Neural crest cell (in vitro differentiated cells): ENCODE results near the gene OSM. TPM values are rescaled to one million over a fixed set of nuclear protein-coding genes. Genes with fewer than 3 reads are reported as not detected.

Experiments used
- DNase-seq: peaks from one replicate; pipeline ENCODE4 v3.0.0; 2021; ENCODE audit warnings: low read depth, mixed read lengths, low spot score
- H3K27ac Mint-ChIP-seq: one replicate; pipeline ENCODE4 v1.8.0; 2021; ENCODE audit warnings: mild to moderate bottlenecking, mixed read lengths; ENCODE audit not compliant: unreplicated experiment
- H3K27me3 Mint-ChIP-seq: 2 replicates; pipeline ENCODE4 v1.8.0; 2021; ENCODE audit warnings: low read depth, mild to moderate bottlenecking, mixed read lengths
- H3K36me3 Mint-ChIP-seq: 2 replicates; pipeline ENCODE4 v1.8.0; 2021; ENCODE audit warnings: low read depth, mild to moderate bottlenecking, mixed read lengths
- H3K4me1 Mint-ChIP-seq: 2 replicates; pipeline ENCODE4 v1.8.0; 2021; ENCODE audit warnings: mixed read lengths
- H3K4me3 Mint-ChIP-seq: one replicate; pipeline ENCODE4 v1.8.0; 2021; ENCODE audit warnings: mild to moderate bottlenecking, mixed read lengths
- H3K9me3 Mint-ChIP-seq: 2 replicates; pipeline ENCODE4 v1.8.0; 2021; ENCODE audit warnings: mixed read lengths
- CTCF ChIP-seq: fragments of 200-600 bp; sonication (generic); conservative IDR thresholded peaks from 2 replicates; pipeline ENCODE4 v1.5.0; 2021; ENCODE audit warnings: antibody characterized with exemption, mild to moderate bottlenecking
- total RNA-seq: library from RNA; stranded (reverse); gene quantifications from 2 replicates; pipeline ENCODE4 v1.2.1, GENCODE V29; 2021

Gene OSM
- total RNA-seq, 1 donor from 2014 or later: not detected

GRCh38 chr22:30296324-30296723, 29.7 kb upstream of the OSM start:
- Mint-ChIP-seq H3K4me3 (no peak overlapping the region), H3K9me3 (no peaks in the 10 kb centered on the region), H3K27ac (no peak overlapping the region), H3K36me3 (no peaks in the 10 kb centered on the region), H3K4me1 (no peaks in the 10 kb centered on the region), H3K27me3 (no peaks in the 10 kb centered on the region)
- DNase-seq: no peak
- TF ChIP-seq CTCF: no peak

- no peak for DNase-seq
- no peak for TF ChIP-seq CTCF
- Mint-ChIP-seq H3K27me3 (no peaks in the 10 kb centered on the region), H3K36me3 (no peaks in the 10 kb centered on the region), H3K27ac (no peak overlapping the region), H3K9me3 (no peaks in the 10 kb centered on the region), H3K4me1 (no peaks in the 10 kb centered on the region), H3K4me3 (no peak overlapping the region)
These were observed 28.9 kb upstream of the OSM start for GRCh38 chr22:30295576-30295975.

- TF ChIP-seq CTCF: no peak
- Mint-ChIP-seq H3K27me3 (no peaks in the 10 kb centered on the region), H3K4me1 (peaks cover 4% of the 10 kb centered on the region), H3K36me3 (no peaks in the 10 kb centered on the region), H3K9me3 (no peaks in the 10 kb centered on the region), H3K4me3 (no peak overlapping the region), H3K27ac (no peak overlapping the region)
- DNase-seq: no peak
These were observed 28.2 kb upstream of the OSM start for GRCh38 chr22:30294830-30295229.

- H3K27me3 Mint-ChIP-seq: no peaks in the 10 kb centered on the region
- no peak for TF ChIP-seq CTCF
- H3K4me1 Mint-ChIP-seq: peaks cover 6% of the 10 kb centered on the region
- DNase-seq: no peak
- no peaks in the 10 kb centered on the region for H3K9me3 Mint-ChIP-seq
- H3K36me3 Mint-ChIP-seq: no peaks in the 10 kb centered on the region
- H3K27ac Mint-ChIP-seq: peak overlapping the region; percentile 43
- H3K4me3 Mint-ChIP-seq: no peak overlapping the region
These were observed 27.4 kb upstream of the OSM start for GRCh38 chr22:30294066-30294465.

- no peak overlapping the region for H3K27ac Mint-ChIP-seq
- no peaks in the 10 kb centered on the region for H3K36me3 Mint-ChIP-seq
- H3K4me1 Mint-ChIP-seq: peaks cover 12% of the 10 kb centered on the region
- H3K27me3 Mint-ChIP-seq: peaks cover 3% of the 10 kb centered on the region
- no peaks in the 10 kb centered on the region for H3K9me3 Mint-ChIP-seq
- DNase-seq: no peak
- TF ChIP-seq CTCF: no peak
- H3K4me3 Mint-ChIP-seq: no peak overlapping the region
These were observed 26.4 kb upstream of the OSM start for GRCh38 chr22:30293026-30293425.
